Right hindlimb (tissue), 1 donor: Measurements from ENCODE around the gene DPM3.
A peak's percentile ranks its signal among the peaks of the same experiment; 100 is the strongest.
"Not testable (repeated sequence)": the region's sequence is repeated elsewhere in the genome, so short reads cannot be mapped to it uniquely, and the experiment has no call there.

Source experiments
- DNase-seq: peaks from one replicate; pipeline ENCODE4 v3.0.0-alpha.2; 2018

The DPM3 gene

DNA sequence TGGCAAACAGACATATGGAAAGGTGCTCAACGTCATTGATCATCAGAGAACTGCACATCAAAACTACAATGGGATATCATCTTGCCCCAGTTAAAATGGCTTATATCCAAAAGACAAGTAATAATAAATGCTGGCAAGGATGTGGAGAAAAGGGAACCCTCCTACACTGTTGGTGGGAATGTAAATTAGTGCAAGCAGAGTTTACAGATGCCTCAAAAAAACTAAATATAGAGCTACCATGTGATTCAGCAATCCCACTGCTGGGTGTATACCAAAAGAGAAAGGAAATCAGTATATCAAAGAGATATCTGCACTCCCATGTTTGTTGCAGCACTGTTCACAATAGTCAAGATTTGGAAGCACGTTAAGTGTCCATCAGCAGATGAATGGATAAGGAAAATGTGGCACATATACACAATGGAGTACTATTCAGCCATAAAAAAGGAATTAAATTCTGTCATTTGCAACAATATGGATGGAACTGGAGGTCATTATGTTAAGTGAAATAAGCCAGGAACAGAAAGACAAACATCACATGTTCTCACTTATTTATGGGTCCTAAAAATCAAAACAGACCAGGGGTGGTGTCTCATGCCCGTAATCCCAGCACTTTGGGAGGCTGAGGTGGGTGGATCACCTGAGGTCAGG, 15.8 kb upstream of the DPM3 start:
- not testable (repeated sequence) for DNase-seq

DNA sequence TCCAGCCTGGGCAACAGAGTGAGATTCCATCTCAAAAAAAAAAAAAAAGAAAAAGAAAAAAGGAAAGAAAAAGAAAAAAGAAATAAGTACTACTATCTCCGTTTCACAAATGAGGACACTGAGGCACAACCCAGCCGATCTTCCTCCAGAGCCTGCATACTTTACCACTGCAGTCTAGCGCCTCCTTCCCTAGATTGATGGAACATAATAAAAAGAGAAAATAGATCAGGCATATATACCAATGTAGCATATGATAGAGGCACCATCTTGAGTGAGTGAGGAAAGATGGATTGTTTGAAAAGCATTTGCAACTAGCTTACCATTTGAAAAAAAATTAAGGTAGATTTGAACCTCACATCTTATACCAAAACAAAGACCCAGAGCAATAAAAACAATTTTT, 5.2 kb upstream of the DPM3 start:
- DNase-seq: no peak

DNA sequence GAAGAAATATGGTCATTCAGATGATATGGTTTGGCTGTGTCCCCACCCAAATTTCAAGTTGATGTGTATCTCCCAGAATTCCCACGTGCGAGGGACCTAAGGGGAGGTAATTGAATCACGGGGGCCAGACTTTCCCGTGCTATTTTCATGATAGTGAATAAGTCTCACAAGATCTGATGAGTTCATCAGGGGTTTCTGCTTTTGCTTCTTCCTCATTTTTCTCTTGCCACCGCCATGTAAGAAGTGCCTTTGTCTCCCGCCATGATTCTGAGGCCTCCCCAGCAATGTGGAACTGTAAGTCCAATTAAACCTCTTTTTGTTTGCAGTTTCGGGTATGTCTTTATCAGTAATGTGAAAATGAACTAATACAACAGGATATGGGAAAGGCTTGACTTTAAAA, 1.4 kb upstream of the DPM3 start:
- no peak for DNase-seq

DNA sequence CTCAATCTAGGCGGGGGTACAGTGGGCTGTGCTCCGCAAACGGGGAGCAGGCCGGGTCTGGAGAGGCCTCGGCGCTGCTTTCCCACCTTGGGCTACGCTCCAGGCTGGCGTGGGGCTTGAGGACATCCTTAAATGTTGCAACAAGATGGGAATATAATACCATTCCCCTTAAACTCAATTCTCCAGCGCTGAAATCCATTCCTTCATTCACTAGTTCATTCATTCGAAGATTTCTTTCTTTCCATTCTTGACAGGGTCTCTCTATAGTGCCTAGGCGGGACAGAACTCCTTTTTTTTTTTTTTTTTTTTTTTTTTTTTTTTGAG, 261 bp upstream of the DPM3 start:
- no peak for DNase-seq

DNA sequence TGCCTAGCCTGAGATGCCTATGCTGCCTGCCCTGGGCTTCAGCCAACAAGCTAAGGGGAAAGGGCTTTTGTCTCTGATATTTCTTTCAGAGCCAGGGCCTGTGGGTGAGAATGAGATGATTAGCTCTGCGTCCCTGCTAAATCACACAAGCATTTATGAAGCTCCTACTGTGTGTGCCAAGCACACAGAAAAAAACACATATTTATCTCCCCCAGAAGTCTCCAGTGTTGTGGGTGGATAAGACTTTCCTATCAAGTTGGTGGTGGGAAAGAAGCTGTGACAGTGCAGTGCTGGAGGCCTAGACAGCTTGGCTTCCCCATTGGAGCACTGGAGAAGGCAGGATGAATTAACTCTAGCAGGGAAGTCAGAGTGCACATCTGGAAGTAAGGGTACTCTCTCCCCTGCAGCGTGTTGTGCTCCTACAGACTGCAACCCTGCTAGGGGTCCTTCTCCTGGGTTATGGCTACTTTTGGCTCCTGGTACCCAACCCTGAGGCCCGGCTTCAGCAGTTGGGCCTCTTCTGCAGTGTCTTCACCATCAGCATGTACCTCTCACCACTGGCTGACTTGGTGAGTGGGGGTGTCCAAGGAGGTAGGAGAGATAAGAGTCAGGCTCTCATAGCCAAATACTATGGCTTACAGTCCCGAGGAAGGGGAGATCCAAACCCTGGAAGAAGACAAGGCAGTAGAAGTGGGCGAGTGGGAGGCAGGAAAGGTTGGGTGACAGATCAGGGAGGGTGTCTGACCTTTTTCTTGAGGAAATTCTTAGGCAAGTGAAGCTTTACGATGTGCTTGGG, 3.0 kb downstream of the DPM3 start:
- no peak for DNase-seq

DNA sequence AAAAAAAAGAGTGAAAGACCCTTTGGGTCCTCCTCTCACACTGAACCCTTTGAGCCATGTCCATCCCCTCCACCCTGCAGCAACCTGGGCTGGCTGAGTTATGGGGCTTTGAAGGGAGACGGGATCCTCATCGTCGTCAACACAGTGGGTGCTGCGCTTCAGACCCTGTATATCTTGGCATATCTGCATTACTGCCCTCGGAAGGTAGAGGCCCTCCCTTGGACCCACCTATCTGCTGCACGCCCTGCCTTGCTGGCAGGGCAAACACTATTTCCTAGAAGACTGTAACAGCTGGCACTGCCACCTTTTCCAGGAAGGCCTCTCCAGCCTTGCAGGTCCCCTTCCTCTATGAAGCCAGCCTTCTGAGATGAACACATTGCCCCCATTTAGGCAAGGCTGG, 3.6 kb downstream of the DPM3 start:
- DNase-seq: no peak

DNA sequence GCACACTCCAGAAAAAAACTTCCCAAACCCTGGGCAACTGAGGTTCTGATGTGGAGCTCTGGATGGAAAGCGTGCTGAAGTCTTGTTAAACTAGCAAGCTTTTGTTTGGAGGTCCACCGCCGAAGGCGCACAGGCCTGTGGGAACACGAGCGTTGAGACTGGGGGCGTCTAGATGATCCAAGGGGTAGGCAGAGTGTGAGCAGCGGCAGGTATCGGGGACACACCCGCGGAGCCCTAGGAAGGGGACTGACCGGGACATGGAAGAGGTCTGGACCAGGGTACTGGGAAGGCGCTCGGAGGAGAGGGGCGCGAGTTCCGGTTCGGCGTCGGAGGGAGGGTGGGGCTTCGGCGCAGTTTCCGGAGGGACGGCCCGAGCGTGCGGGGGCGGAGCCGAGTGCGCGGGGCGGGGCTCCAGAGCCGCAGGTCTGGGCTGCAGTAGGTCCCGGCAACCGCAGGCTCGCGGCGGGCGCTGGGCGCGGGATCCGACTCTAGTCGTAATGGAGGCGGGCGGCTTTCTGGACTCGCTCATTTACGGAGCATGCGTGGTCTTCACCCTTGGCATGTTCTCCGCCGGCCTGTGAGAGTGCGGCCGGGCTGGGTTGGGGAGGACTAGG, 4.8 kb downstream of the DPM3 start, which contains the start of gene SLC50A1:
TSS of gene SLC50A1 (plus strand) at position 438 of the 614 bp plus-strand sequence. CDS start at position 498, 60 bp downstream.
- DNase-seq: peak; percentile 98

DNA sequence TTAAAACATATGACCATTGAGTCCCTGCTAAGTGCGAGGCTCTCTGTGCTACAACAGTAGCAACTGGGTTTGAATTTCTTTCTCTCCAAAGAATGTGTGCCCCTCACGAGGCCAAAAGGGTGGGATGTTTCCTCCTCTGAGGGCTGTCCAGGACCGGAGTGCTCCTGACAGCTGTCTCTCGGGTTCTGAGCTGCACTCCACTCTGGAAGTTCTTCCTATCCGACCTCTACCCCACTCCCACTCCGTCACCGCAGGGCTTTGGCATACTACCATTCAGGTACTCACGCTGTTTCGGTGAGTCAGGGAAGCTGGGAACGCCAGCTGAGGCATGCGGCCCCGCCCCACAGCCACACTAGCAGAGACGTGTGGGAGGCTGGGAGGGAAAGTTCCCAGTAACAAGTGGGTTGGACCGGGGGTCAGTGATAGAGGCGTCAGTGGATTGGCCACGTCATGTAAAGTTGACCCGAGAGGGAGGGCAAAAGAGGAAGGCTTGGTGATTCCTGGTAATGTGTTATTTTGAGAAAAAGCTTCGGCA, 5.4 kb downstream of the DPM3 start:
- peak; percentile 91 for DNase-seq

DNA sequence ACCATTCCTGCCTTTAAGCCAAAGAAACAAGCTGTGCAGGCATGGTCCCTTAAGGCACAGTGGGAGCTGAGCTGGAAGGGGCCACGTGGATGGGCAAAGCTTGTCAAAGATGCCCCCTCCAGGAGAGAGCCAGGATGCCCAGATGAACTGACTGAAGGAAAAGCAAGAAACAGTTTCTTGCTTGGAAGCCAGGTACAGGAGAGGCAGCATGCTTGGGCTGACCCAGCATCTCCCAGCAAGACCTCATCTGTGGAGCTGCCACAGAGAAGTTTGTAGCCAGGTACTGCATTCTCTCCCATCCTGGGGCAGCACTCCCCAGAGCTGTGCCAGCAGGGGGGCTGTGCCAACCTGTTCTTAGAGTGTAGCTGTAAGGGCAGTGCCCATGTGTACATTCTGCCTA, 6.0 kb downstream of the DPM3 start:
- DNase-seq: no peak

DNA sequence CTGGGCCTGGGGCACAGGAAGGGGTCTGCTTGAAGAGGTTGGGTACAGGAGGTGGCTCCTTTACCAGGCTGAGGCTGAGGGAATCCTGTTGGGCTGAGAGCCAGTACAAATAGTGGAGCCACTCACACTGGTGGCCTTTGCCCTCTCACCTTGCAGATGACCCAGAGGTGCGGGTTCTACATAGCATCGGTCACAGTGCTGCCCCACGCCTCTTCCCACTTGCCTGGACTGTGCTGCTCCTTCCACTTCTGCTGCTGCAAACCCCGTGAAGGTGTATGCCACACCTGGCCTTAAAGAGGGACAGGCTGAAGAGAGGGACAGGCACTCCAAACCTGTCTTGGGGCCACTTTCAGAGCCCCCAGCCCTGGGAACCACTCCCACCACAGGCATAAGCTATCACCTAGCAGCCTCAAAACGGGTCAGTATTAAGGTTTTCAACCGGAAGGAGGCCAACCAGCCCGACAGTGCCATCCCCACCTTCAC, 6.5 kb downstream of the DPM3 start:
- DNase-seq: no peak

DNA sequence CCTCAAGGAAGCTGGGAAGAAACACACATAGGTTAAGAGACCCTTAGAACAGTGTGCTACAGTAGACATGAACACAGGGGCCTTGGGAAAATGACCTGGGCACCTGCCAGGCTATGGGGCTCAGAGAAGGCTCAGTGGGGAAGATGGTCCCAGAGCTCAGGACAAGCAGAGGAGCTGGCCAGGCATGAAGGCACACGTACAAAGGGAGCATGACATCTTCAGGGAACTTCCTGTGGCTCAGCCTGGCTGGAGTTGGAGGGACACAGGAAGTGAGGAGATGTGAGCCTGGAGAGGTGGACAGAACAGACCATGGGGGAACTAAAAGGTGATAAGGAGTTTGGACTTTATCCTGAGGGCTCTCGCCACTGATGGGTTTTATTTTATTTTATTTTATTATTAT, 8.5 kb downstream of the DPM3 start:
- no peak for DNase-seq

DNA sequence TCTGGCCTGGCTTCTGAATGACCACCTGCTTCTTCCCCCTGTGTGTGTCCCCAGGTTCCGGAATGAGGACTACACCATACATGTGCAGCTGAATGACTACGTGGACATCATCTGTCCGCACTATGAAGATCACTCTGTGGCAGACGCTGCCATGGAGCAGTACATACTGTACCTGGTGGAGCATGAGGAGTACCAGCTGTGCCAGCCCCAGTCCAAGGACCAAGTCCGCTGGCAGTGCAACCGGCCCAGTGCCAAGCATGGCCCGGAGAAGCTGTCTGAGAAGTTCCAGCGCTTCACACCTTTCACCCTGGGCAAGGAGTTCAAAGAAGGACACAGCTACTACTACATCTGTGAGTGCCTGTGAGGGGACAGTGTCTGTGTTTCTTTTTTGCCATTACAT, 9.0 kb downstream of the DPM3 start:
- no peak for DNase-seq

DNA sequence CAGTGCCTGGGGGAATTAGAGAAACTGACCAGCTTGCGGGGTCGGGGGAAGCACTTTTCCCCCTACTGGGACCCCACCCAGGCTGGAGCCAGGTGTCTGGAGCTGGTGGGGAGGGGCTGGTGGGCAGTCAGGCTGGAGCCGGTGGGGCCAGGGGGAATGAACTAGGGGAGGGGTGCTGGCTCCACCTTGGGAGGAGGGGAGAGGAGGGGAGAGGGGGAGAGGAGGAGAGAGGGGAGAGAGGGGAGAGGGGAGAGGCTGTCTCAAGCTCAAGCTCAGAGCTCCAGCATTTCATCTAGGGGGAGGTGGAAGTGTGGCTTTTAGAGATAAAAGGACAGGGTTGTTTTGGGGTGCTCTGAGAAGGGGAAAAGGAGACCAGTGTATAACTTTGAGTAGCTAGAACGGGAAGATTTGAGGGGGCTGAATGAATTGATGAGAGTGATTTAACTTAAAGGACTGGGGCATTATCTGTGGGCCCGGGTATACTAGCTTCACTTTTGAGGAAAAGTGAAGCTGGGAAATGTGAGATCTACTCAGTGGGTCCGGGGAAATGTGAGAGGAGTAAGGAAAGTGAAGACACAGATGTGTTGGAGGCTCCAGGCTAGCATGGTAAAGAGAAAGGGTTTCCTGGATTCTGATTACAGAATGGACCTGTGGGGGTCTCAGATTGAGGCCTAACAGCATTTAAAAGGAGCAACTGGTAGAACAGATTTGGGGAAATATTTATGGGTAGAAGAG, 9.9 kb downstream of the DPM3 start:
- no peak for DNase-seq

DNA sequence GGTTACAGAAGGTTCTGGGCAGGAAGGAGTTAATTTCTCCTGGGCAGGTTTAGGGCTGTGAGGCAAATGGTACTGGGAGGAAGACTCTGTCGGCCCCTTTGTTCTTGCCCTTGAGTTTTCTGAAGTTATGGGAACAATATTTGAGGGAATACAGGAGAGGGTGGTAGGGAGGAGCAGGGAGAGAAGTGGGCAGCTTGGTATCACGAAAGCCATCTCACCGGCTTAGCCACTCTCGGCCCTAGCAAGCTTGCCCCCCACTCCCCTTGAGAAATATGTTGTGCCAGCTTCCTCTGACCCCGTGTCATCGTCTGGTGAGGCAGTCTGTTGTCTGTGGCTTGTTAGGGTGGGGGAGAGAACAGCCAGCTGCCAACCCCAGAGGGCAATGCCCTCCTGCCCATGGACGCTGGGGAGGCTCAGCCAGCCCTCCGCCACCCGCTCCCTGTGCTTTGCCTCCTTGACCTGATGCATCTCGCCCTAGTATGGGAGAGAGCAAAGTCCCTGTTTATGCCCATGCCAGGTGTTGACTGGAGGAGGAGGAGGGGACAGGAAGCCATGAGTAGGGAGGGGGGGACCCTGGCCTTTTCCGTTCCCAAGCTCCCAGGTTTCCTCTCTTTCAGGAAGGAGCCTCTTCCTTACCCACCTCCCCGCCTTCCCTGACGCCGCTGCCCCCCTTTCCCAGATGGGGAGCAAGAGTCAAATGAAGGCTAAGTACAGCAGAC, 11.4 kb downstream of the DPM3 start:
- no peak for DNase-seq

DNA sequence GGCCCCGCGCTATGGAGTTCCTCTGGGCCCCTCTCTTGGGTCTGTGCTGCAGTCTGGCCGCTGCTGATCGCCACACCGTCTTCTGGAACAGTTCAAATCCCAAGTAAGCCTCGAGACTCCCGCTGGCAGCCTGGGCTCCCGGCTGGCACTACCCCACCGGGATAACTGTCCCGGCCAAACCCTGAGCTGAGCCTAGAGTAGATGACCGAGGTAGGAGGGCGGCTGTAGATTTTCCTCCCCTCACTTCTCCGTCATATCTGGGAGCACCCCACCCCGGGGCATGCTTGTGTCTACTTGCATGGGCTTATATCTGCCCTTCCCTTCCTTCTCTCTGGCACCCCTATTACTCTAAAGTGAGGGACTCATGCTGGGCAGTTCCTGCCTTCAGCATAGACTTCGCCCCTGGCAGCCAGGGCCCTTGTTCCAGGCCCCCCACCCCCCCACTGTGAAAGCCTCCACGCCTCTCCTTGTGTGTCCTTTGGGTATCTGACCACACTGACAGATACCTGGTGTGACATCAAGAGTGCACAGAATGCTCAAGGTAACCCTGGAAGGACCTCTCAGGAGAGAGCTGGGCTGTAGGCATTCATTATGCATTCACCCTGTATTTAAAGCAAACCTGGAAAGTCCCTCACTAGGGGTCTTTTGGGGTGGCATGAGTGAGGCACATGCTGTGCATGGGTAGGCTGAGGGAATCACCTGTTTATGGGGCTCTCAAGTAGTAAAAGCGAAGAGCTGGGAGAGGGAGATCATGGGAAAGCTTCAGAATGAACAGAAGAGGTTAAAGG, 12.2 kb downstream of the DPM3 start:
- DNase-seq: no peak

DNA sequence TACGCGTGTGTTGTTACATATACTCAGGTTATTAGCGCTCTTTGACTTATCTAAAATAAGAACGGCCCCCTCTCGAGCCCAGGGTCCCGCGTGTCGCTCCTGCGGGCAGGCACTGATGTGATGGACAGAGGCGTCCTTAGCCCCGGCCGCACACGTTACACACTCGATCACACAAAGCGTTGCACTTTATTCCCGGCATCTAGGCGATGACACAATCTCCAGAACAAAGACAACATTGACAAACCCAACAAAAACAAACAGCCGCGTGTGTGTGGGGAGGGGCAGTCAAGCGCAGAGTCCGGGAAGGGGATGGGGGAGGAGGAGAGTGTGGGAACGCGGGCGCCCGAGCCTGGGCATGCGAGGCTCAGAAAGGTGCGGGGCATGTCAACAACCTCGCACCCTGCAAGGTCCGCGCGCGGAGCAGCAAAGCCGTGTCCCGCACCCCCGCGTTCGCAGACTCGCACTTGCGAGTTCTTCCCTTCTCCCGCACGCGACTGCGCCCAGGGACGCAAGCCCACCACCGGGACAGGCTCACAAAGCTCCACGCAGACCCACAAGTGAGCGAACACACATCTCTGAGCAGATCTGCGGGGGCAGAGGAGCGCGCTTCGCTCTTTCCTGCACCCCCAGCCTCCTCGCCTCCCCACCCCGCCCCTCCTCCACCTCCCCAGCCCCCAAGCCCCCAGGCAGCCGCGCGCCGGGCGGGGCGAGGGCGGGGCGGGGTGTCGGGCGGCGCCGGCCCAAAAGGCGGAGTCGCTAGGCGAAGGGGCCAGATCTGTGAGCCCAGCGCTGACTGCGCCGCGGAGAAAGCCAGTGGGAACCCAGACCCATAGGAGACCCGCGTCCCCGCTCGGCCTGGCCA, 13.0 kb downstream of the DPM3 start, which contains the start of gene EFNA1:
TSS of gene EFNA1 (plus strand) at position 772 of the 862 bp plus-strand sequence. CDS start 102 bp downstream, outside the sequence.
- peak; percentile 68 for DNase-seq

DNA sequence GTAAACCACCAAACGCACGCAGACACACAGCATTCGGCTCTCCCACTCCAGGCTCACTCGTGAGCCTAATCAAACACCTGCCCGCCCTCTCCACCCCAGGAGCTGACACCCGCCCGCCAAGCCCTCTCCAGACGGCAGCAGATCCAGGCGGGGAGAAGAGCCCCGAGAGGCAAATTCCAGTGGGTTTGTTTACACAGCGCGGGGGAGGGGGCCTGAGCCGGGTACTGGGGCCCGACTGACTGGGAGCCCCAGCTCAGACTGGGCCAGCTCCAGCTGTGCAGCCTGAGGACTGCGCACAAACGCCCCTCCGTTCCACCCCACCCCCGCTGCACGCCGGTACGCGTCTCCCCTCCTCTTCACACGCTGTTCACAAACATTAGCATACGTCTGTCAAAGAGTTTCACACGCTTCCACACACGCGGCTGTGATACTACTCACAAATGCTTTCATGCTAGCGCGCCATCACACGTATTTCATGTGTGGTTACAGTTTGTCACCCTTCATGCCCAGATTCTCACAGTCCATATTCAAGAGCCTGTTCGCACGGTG, 13.7 kb downstream of the DPM3 start:
- DNase-seq: peak; percentile 42

DNA sequence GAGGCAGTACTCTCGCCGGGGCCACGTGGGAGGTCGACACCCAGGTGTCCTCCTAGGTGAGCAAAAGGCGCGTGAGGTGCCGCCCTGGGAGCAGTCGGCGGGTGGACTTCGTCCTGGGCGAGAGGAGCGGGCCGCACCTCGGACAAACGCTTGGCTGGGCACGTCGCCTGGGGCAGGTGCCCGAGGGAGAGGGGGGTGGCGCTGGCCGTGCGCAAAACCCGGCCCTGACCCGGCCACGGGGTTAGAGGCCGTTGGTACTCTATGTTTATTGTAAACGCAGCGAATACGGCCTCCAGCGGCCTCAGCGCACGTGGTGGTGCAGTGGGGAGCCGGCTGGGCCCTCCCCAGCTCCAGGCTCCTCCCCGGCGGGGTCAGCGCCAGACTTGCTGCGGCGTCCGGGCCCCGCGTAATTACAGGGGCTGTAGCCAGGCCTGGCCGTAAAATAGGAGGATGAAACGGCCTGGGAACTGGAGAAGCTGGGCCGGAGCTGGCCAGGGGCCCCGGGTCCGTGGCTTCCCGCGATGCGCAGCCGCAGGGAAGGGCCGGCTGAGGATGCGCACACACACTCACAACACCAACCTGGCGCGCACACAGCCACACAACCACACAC, 14.3 kb downstream of the DPM3 start:
- DNase-seq: peak; percentile 80

DNA sequence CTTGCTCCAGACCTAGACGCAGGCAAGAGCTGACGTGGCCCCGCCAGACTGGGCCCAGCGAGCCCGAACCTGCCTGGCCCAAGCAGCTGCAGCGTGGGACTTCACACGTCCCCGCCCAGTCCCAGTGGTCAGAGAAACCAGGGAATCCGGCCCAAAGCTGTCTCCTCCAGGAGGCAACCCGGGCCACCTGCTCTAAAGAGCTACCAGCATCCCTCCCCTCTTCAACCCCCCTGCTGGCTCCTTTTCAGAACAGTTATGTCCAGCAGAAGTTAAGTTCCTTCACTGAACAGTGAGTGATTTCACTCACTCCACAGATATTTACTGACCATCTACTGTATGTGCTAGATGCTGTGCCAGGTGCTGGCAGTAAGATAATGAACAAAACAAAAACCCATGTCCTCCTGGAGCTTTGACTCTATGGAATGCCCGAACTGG, 14.8 kb downstream of the DPM3 start:
- DNase-seq: no peak
